ENCODE data around the gene SLCO2B1.

- TF ChIP-seq CTCF (IDR thresholded peaks at IDR 0.05), result no peak
- TF ChIP-seq POLR2A (IDR thresholded peaks at IDR 0.05), result no peak
Measured at GRCh38 chr11:75126564-75126963, 24.3 kb upstream of the SLCO2B1 start.
